Non-pigmented ciliary epithelial cell (primary cell): Measurements from ENCODE around the gene RBMX2.
"Not testable (repeated sequence)": the region's sequence is repeated elsewhere in the genome, so short reads cannot be mapped to it uniquely, and the experiment has no call there.

Source experiments
- DNase-seq: peaks from one replicate; pipeline ENCODE4 v3.0.0-alpha.2; 2010; ENCODE audit warnings: low read depth

Gene RBMX2, protein sequence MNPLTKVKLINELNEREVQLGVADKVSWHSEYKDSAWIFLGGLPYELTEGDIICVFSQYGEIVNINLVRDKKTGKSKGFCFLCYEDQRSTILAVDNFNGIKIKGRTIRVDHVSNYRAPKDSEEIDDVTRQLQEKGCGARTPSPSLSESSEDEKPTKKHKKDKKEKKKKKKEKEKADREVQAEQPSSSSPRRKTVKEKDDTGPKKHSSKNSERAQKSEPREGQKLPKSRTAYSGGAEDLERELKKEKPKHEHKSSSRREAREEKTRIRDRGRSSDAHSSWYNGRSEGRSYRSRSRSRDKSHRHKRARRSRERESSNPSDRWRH

DNA sequence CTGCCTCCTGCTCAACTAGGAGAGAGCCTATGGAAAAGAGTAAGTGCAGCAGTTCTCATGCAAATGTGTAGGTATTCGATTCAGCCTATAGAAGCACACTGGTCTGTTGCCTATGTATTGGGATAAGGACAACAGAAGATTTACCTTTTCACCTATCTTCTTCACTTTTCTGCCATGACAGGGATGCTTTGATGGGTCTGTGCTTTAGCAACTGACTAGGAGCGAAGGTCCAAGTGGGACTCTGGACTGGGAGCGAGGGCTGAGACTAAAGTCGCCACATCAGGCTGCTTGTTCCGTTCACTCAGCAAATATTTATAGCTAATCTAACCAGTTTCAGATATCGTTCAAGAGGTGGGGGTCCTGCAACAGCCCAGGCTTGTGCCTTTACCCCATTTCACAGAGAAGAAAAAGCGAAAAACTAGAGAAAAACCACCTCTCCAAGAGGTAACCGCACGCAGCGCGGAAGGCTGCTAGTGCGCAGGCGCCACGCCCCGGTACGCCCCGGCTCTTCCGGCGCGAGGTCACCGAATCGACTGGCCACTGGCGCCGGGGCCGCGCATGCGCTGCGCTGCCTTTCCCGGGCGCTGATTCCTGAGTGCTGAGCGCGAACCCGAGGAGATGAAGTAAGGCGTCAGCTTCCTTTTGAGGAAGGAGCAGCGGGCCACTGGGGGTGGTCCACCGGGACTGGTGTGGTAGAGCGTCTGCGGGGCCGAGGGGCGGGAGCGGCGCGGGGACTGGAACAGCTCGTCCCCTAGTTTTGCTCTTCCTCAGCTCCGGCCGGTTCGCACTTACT, at the start of gene RBMX2:
Gene RBMX2 (plus strand): TSS at position 573 of the 793 bp plus-strand sequence. CDS start 46 bp downstream, at position 619.
- DNase-seq, result no peak

DNA sequence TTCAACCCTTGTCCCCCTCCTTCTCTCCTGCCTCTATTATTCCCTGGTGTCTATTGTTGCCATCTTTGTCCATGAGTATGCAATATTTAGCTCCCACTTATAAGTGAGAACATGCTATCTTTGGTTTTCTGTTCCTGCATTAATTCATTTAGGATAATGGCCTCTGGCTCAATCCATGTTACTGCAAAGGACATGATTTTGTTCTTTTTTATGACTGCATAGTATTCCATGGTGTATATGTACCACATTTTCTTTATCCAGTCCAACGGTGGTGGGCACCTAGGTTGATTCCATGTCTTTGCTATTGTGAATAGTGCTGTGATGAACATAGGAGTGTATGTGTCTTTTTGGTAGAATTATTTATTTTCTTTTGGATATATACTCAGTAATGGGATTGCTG, 49.7 kb upstream of the RBMX2 start:
- DNase-seq, result not testable (repeated sequence)

DNA sequence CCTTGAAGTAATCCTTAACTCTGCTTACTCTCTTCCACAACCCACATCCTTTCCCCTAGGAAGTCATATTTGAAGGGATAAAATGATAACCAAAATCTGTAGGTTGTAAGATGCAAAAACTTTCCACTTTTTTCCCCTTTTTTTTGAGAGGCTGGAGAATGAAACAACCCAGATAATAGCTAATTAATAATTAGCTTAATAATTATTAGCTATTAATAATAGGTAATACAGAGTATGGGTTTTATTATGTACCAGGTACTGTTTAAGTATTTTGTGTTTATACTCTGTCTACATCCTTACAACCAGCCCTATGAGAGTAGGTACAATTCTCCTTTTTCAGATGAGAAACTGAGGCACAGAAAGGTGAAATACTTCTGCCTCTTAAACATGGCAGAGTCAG, 25.7 kb upstream of the RBMX2 start:
- no peak for DNase-seq

DNA sequence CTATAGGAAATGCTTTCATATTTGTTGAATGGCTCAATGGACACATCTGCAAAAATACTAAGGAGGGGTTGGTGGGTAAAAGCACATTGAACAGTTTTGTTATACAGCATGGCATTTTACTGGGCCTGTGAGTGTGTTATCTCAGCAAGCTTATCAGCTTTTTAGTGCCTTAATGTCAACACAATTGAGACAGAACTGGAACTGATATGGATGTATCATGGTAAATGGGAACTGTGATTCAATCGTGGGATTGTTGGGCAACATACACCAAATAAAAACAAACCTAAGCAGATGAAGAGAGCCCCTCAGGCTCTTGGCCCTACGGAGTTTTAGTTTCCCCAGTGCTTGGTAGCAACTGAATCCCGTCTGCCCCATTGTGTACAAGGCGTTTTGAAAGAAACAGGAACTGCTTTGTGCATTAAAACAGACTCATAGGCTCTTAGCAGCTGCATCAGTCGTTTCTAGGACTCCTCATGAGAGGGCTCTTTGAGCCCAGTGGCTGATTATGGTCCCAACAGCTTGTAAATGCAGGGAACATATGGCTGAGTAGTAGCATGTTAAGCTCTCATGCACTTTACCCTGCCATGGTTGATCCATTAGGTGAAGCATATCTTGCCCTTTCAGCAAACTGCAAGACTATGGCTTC, 23.6 kb upstream of the RBMX2 start:
- DNase-seq, result no peak

DNA sequence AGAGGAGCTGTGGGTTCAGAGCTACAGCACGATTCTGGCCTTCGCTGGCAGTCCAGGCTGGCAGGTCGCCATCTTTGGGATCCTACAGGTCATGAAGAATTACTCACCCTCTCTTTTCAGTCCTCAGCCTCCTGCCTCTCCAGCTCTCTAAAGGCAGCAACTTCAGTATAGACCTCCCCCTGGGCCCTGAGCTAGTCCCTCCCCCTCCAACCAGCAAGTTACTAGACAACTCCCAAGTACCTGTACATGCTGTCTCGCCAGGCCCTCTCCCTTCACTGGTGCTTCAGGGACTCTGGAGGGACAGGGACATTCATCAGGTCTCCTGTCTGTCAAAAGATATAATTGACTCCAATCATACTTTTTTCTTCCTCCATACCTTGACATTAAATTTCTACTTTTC, 16.3 kb upstream of the RBMX2 start, which contains the start of gene GPR119:
Gene GPR119 (minus strand): TSS at position 155 of the 400 bp plus-strand sequence. CDS start 227 bp downstream, outside the sequence.
- no peak for DNase-seq

DNA sequence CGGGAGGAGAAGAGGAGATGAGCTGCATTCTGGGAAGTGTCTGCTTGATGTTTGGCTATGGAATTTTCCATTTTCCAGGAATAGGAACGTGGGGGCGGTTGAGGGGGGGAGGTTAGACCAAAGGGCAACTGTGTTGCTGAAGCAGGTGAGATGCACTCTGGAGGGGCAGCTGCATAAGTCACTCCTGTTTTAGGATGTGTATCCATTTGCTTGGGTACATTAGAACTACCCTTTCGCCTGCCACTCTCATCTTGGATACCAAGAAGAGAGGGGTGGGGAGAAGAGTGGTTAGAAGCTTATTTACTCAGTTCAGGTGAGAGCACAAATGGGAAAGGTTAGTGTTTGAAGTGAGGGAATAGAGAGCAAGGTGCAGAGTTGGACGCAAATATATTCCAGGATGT, 15.4 kb upstream of the RBMX2 start:
- no peak for DNase-seq

DNA sequence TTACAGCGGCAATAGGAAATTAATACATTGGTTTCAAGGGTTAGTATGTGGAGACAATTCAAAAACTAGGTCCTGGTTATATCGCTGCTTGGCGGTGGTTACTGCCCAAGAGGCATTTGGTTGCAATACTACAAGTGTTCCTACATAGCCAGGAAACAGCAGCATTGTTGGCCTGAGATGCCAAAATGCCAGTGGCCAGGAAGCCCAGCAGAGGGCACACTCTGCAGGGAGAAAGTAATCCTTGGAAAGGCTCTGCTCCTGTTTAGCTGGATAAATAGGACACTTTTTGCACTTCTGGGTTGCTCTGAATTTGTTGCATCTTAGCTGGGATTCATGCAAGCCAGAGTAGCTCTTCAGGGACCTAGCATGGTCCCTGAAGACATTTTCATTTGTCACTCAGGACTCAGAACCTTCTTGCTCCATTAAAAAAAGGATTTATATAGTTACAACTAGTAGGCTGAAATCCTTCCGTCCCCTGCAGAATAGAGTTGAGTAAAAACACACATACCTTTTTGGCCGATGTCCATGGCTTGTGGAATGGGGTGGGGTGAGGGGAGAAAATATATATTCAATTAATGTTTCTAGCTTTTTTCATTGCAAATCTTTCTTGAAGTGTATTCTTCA, 8.2 kb upstream of the RBMX2 start:
- no peak for DNase-seq

DNA sequence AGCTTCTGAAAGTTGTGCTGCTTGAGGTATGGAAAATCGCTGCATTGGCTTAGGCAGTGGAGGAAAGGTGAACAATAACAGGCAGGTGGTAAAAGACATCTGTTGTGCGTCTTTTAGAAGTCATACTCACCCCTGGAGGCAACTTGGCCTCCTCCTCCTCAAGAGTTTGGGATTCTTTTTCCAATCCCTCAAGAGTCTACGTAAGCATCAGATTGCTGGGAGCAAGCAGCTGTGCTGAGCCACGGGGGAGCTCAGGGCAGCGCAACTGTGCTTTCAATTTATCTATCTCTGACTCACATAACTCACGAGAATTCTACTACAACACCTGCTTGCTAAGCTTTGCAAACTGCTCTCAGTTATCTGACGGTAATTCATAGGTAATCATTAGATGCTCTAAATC, 6.4 kb upstream of the RBMX2 start:
- no peak for DNase-seq

DNA sequence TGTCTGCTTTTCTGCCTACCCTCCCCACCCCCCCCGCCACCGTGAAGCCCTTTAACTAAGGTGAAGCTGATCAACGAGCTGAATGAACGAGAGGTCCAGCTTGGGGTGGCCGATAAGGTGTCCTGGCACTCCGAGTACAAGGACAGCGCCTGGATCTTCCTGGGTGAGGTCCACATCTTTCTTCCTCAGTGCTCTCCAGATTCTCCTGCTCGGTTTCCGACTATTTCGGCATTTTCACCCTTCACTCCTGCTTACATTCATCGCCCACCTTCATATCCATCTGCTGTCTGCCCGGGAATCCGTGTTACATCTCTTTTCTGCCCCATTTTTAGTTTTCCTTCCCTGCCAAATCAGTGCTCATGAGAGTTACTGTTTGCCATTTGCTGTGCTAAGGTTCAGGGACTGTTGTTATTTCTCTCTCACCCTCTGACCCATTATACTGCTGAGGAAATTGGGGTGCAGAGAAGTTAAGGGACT, 459 bp downstream of the RBMX2 start:
- no peak for DNase-seq

DNA sequence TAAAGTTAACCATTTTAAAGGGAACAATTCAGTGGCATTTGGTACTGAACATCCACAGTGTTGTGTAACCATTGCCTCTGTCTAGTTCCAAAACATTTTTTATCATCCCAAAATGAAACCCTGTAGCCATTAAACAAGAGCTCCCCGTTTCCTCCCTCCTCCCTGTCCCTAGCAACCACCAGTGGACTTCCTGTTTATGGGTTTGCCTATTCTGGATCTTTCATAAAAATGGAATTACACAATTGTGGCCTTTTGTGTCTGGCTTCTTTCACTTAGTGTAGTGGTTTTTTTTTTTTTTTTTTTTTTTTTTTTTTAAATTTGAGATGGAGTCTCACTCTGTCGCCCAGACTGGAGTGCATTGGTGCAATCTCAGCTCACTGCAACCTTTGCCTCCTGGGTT, 11.6 kb downstream of the RBMX2 start:
- no peak for DNase-seq

DNA sequence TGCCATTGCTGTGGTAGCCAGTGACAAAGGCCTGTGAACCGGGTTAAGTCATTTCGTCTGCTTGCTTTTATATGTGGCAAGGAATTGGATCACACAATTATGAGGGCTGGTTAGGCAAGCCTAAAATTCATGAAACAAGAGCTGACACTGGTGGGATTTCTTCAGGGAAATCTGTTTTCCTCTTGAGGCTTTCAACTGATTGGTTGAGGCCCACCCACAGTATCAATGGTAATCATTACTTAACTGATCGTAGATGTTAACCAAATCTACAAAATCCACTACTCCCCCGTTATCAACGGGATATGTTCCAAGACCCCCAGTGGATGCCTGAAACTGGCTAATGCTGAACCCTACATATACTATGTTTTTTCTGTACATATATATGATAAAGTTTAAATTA, 13.0 kb downstream of the RBMX2 start:
- DNase-seq, result no peak

DNA sequence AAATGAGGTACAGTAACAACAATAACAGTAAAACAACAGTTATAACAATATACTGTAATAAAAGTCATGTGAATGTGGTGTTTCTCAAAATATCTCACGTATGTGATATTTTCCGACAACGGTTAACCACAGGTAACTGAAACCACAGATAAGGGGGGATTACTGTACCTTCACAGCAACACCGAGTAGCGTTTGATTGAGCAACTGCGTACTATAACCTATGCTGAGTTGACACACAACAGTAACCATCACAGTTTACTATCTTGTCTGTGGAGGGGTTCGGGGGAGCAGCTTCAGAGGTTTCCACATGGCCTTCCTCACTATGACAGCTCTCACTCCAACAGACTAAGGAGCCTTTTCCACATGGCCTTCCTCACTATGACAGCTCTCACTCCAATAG, 13.4 kb downstream of the RBMX2 start:
- no peak for DNase-seq

DNA sequence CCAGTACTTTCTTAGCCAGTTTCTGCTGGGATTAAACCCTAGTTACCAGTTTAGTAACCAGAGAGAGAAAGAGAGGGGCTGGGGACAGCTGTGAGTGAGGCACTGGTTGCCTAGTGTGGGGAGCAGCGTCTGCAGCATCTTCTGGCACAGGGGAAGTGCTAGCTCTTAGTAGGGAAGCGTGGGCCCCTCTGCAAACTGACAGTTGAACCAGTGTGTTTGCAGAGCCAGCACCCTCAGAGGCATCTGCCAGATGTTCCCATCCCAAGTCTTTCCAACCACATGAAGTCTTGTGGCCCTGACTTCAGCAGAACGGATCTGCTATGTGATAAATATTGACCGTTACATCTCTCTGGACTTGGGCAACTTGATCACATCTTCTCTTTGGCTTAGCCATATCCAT, 15.0 kb downstream of the RBMX2 start:
- no peak for DNase-seq

DNA sequence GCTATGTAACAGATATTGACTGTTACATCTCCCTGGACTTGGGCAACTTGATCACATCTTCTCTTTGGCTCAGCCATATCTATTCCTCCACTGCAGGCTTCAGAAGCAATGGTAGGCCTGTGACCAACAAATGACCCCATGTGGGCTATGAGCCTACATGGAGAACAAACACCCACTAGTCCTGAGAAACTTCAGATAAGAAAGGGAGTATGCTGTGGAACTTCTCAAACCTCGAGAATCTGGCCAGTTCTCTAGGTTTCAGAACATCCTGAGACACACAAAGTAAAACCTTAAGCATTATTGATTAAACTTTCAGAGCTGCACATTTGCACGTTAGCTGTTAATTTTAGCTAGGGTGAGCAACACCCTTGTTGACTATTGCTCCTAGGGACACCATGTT, 16.3 kb downstream of the RBMX2 start:
- no peak for DNase-seq

DNA sequence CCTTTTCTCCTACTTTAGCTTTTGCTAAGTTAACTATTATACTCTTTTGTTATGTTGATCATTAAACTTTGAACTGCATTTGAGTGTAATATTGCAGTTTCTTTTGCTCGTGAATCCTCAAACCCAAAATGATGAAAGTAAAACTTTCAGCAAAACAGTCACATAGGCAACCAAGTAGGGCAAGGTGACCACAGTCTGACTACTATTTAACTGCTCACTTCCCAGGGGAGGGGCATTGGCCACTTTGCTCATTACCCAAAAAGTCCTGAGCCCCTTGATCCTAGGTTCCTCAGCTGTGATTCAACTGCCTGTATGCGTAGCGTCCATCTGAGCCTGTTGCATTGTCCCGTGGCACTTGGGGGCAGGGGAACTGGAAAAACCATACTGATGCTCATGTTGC, 17.0 kb downstream of the RBMX2 start:
- no peak for DNase-seq

DNA sequence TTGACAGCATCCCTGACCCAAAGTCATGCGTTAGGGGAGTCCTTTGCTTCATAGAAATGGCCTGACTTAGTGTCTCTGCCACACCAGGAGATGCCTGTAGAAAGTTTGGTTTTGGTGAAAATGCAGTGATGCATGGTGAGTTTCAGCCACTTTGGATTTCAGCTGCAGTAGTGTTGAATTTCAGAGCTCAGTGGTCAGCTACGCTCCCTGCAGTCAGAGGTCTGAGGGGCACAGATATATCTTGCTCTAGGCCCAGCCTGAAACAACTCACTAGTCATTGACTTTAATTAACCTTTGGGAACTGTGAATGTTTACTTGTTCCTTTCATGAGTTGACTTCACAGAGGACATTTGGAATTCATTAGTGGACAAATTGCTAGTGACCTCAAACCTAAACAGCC, 17.5 kb downstream of the RBMX2 start:
- no peak for DNase-seq

DNA sequence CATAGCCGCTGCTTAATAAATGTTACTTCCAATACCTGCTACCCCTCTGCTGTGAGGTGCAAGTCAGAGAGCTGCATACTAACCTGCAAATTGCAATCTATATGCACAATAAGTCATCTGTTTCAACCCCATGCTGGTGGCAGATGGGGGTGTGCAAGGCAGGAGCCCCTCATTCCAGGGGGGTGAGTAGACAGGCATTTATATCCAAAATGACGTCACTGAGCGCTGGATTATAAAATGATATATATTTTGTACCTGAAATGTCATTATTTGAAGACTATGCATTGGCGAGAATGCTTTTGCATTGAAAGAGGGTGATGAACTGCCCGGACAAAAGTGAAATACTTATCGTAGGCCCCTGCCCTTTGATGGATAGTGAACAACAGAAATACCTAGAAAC, 24.7 kb downstream of the RBMX2 start:
- no peak for DNase-seq

DNA sequence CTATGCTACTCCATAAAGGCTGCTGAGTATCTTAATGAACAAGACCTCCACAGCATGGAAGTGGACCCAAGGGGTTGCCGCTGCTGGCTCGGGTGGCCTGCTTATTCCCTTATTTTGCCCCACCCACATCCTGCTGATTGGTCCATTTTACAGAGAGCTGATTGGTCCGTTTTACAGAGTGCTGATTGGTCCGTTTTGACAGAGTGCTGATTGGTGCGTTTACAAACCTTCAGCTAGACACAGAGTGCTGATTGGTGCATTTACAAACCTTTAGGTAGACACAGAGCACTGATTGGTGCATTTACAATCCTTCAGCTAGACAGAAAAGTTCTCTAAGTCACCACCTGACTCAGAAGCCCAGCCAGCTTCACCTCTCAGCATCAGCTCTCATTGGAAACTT, 27.4 kb downstream of the RBMX2 start:
- DNase-seq, result not testable (repeated sequence)

DNA sequence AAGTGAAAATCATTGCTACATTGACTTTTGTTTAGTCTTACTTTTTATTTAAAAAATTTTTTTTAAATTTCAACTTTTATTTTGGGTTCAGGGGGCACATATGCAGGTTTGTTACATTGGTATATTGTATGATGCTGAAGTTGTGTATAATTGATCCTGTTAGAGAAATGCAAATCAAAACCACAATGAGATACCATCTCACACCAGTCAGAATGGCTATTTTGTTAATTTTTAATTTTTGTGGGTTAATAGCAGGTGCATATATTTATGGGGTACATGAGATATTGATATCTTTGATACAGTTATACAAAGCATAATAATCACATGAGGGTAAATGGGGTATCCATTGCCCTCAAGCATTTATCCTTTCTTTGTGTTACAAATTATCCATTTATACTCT, 34.1 kb downstream of the RBMX2 start:
- DNase-seq, result no peak

DNA sequence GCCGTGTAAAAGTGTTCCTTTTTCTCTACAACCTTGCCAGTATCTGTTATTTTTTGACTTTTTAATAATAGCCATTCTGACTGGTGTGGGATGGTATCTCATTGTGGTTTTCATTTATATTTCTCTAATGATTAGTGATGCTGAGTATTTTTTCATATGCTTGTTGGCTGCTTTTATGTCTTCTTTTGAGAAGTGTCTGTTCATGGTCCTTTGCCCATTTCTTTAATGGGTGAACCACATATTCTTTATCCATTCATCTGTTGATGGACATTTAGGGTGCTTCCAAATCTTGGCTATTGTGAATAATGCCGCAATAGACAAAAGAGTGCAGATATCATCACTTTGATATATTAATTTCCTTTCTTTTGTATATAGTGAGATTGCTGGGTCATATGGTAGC, 36.2 kb downstream of the RBMX2 start:
- DNase-seq, result not testable (repeated sequence)

DNA sequence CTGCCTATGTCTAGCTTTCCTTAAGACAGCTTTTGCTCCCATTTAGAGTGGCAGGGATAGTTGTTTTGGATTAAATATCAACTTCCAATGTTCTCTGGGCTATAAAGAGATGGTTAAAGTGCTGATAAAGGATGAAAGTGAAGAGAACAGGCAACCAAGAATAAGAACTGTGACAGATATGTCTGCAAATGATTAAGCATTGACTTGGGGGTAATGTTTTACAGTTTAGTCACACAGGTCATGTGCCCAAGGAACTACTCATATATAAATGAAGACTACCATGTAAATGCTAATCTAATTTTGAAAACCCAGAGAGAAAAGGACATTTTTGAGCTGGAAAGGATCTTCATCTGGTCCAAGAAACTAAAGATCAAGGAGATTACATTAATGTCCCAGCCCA, 42.1 kb downstream of the RBMX2 start:
- DNase-seq, result no peak

DNA sequence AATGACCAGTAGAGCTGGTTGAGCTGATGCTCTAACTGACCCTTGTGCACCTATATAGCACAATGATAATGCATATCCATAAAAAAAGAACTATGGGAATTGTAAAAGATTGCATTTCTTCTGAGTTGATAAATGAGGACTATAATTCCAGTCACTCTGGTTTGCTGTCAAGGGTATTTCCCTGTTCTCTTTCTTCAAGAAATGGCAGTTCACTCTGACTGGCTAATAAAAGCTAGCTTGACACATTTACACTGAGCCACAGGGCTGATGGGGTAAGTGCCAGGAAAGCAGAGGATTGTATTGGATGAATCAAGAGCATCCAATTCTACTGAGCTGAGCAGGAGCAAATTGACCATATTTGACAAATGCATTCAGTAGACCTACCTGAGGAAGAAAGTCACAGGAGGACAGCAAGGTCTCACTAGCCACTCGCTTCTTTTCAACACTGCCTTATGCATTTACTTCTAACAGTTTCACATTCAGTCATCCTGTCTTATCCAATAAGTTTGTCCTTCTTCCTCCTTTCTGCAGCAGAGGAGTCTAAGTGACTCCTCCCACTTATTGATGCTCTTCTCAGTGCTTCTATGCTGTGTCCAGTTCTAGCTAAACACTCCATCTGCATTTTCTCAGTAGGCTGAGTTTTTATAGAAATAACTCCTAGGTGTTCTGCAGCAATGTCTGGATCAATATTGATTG, 43.0 kb downstream of the RBMX2 start:
- DNase-seq, result no peak
